Stomach (tissue), 4 donors: ENCODE data around the gene ZFPL1.

Source experiments
- CTCF ChIP-seq, 7 experiments: fragments of 450-650 bp in 4 of 7; fragments of 200-600 bp in 3 of 7; sonication (generic) in 3 of 7; IDR thresholded peaks; one replicate each; pipeline ENCODE4 v1.5.1; 2016 to 2019; ENCODE audit warnings: antibody characterized with exemption in 7 of 7, control low read depth in 2 of 7, mild to moderate bottlenecking in 1 of 7
- POLR2A ChIP-seq, 4 donors: fragments of 450-650 bp; IDR thresholded peaks; one replicate each; pipeline ENCODE4 v1.6.1; 2016; ENCODE audit warnings: antibody characterized with exemption in 4 of 4, control low read depth in 2 of 4, mild to moderate bottlenecking in 1 of 4, moderate library complexity in 1 of 4
- POLR2AphosphoS5 ChIP-seq, 3 donors: sonication (generic); formaldehyde crosslinking; IDR thresholded peaks; one replicate each; pipeline ENCODE4 v1.6.1; 2016; ENCODE audit warnings: antibody characterized with exemption in 3 of 3

- TF ChIP-seq POLR2A (IDR thresholded peaks at IDR 0.05) (peak in 2 of 4 donors; percentile 62 to 65), CTCF (IDR thresholded peaks at IDR 0.05) (peak in 1 of 7 experiments; percentile 14), POLR2AphosphoS5 (IDR thresholded peaks at IDR 0.05) (peak; percentile 66 to 97 (median 97))
Observed at GRCh38 chr11:65111744-65112545, 27.9 kb downstream of the ZFPL1 start, which contains the start of gene TM7SF2.
